Measurements from ENCODE around the gene SGK2.

DNA sequence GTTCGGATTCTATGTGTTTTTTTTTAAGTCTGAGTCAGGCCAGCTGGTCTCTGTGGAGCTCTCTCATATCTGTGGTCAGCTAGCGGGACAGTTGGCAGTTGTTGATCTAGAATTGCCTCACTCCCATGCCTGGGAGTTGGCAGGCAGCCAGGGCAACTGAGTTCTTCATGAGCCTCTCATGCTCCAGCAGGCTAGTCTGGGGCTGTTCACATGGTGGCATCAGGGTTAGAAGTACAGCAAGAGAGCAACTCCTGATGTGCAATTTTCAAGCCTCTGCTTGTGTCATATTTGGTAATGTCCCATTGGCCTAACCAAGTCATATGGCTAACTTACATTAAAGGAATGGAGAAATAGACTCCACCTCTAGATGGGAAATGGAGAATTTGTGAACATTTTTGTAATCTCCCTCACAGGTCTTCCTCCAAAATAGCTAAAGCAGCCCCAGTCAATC lies 25.2 kb downstream of the SGK2 start:
- TF ChIP-seq, protein P1, sequence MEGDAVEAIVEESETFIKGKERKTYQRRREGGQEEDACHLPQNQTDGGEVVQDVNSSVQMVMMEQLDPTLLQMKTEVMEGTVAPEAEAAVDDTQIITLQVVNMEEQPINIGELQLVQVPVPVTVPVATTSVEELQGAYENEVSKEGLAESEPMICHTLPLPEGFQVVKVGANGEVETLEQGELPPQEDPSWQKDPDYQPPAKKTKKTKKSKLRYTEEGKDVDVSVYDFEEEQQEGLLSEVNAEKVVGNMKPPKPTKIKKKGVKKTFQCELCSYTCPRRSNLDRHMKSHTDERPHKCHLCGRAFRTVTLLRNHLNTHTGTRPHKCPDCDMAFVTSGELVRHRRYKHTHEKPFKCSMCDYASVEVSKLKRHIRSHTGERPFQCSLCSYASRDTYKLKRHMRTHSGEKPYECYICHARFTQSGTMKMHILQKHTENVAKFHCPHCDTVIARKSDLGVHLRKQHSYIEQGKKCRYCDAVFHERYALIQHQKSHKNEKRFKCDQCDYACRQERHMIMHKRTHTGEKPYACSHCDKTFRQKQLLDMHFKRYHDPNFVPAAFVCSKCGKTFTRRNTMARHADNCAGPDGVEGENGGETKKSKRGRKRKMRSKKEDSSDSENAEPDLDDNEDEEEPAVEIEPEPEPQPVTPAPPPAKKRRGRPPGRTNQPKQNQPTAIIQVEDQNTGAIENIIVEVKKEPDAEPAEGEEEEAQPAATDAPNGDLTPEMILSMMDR (IDR thresholded peaks at IDR 0.05): no peak
- no peak for TF ChIP-seq POLR2A (IDR thresholded peaks at IDR 0.05)
